K562 (cell line): Measurements from ENCODE around the gene CXCL16. TPM values are rescaled to one million over a fixed set of nuclear protein-coding genes. Genes with fewer than 3 reads are reported as not detected.
A peak's percentile ranks its signal among the peaks of the same experiment; 100 is the strongest.
"Not testable (repeated sequence)": the region's sequence is repeated elsewhere in the genome, so short reads cannot be mapped to it uniquely, and the experiment has no call there.

Experiments used
- ATAC-seq: fragments of 200-7000 bp; cut with Tn5 transposase; 3 replicates; pipeline ENCODE4 v1.9.1; 2020; ENCODE audit warnings: moderate library complexity
- BruUV-seq: library from RNA; stranded (reverse); fragments of 400-500 nt; replicated peaks from 2 replicates; lab custom pipeline; 2021; lab: Mats Ljungman, UMichigan
- CTCF ChIA-PET: fragments of 300-600 bp; formaldehyde crosslinking; extraction: SDS; loops from one replicate; lab custom pipeline; 2021; ENCODE audit warnings: low intra/inter-chr PET ratio; lab: Yijun Ruan, JAX
- POLR2A ChIA-PET: fragments of 300-600, 350-650 bp; sonication (Branson Sonifier 250); formaldehyde crosslinking; extraction: SDS; loops from one replicate; lab custom pipeline; 2021; ENCODE audit warnings: antibody characterized with exemption, inconsistent platforms; lab: Yijun Ruan, JAX
- DNase-seq, 4 experiments: peaks; one replicate each; pipeline versions ENCODE4 v3.0.0 to v3.0.0-alpha.2; 2011 to 2018; ENCODE audit warnings: low spot score in 3 of 4, mixed read lengths in 3 of 4; ENCODE audit errors: extremely low read depth in 1 of 4
- FAIRE-seq: peaks from 2 replicates; lab custom pipeline; 2011; peaks lifted over from hg19 to GRCh38; lab: Jason Lieb, UNC
- H2AFZ ChIP-seq: 2 replicates; pipeline ENCODE4 v1.6.0; 2011; ENCODE audit warnings: low read depth, low read length, control low read depth, inconsistent platforms
- H3K27ac ChIP-seq: fragments of 200-600 bp; 3 replicates; pipeline ENCODE4 v1.8.0; 2011; ENCODE audit warnings: low read depth, mild to moderate bottlenecking, control low read depth, inconsistent platforms, low read length, moderate library complexity, mixed read lengths; ENCODE audit errors: extremely low read depth
- H3K27me3 ChIP-seq, 2 experiments: fragments of 300-600 bp in 1 of 2; 2 replicates in 1 of 2; 3 replicates in 1 of 2; pipeline versions ENCODE4 v1.6.0 to v1.8.0; 2011; ENCODE audit warnings: inconsistent platforms in 2 of 2, low read length in 2 of 2, mild to moderate bottlenecking in 1 of 2, mixed read lengths in 1 of 2, moderate library complexity in 1 of 2; ENCODE audit not compliant: control insufficient read depth in 2 of 2, insufficient read depth in 2 of 2
- H3K36me3 ChIP-seq: fragments of 300-600 bp; 3 replicates; pipeline ENCODE4 v1.8.0; 2011; ENCODE audit warnings: mild to moderate bottlenecking, low read length, inconsistent platforms; ENCODE audit not compliant: control insufficient read depth, insufficient read depth
- H3K4me1 ChIP-seq, 2 experiments: fragments of 200-600 bp in 1 of 2; replicated peaks in 1 of 2; 2 replicates in 1 of 2; 3 replicates in 1 of 2; pipeline versions ENCODE4 v1.5.1 to v1.8.0; 2011; ENCODE audit warnings: inconsistent platforms in 2 of 2, low read length in 2 of 2, mild to moderate bottlenecking in 1 of 2, mixed read lengths in 1 of 2, moderate library complexity in 1 of 2; ENCODE audit not compliant: control insufficient read depth in 2 of 2, insufficient read depth in 2 of 2
- H3K4me2 ChIP-seq: 2 replicates; pipeline ENCODE4 v1.6.1; 2011; ENCODE audit warnings: low read length, control low read depth, inconsistent platforms, mixed read lengths; ENCODE audit not compliant: insufficient read depth
- H3K4me3 ChIP-seq: fragments of 200-600 bp; sonication (generic), shearing (Covaris generic); 2 replicates; pipeline ENCODE4 v1.5.1; 2016; ENCODE audit warnings: control low read depth, inconsistent platforms
- H3K79me2 ChIP-seq: fragments of 200-600 bp; 3 replicates; pipeline ENCODE4 v1.8.0; 2011; ENCODE audit warnings: low read length, inconsistent platforms; ENCODE audit not compliant: control insufficient read depth, insufficient read depth
- H3K9ac ChIP-seq, 2 experiments: 2 replicates each; pipeline versions ENCODE4 v1.6.0 to v1.6.1; 2011; ENCODE audit warnings: low read depth in 2 of 2, low read length in 2 of 2, control low read depth in 1 of 2, inconsistent platforms in 1 of 2, mild to moderate bottlenecking in 1 of 2, mixed read lengths in 1 of 2; ENCODE audit not compliant: insufficient read depth in 1 of 2
- H3K9me1 ChIP-seq: one replicate; pipeline ENCODE4 v1.6.0; 2011; ENCODE audit warnings: inconsistent platforms, mild to moderate bottlenecking, low read length, moderate library complexity; ENCODE audit not compliant: control insufficient read depth, insufficient read depth
- H3K9me3 ChIP-seq: replicated peaks from 2 replicates; pipeline ENCODE4 v1.5.1; 2011; ENCODE audit warnings: low read depth, low read length, inconsistent platforms; ENCODE audit not compliant: control insufficient read depth, insufficient read depth
- H4K20me1 ChIP-seq: replicated peaks from 2 replicates; pipeline ENCODE4 v1.6.1; 2011; ENCODE audit warnings: low read length, inconsistent platforms, mixed read lengths; ENCODE audit not compliant: control insufficient read depth, insufficient read depth
- CTCF ChIP-seq, 3 experiments: IDR thresholded peaks in 2 of 3; conservative IDR thresholded peaks in 1 of 3; 2 replicates each; pipeline ENCODE4 v1.5.1; 2011 to 2012; ENCODE audit warnings: low read length in 3 of 3, mild to moderate bottlenecking in 3 of 3, control low read depth in 2 of 3, improper control_type of control experiment in 1 of 3, inconsistent platforms in 1 of 3, low read depth in 1 of 3, mixed read lengths in 1 of 3, moderate library complexity in 1 of 3; ENCODE audit not compliant: insufficient read depth in 2 of 3
- RAD21 ChIP-seq, 2 experiments: fragments of 250-450 bp in 1 of 2; fragments of 450-650 bp in 1 of 2; sonication (Bioruptor Pico) in 1 of 2; formaldehyde crosslinking in 1 of 2; IDR thresholded peaks in 1 of 2; conservative IDR thresholded peaks in 1 of 2; 2 replicates each; pipeline versions ENCODE4 v1.4.0 to v1.8.0; 2020 to 2022; ENCODE audit warnings: mild to moderate bottlenecking in 2 of 2, moderate library complexity in 1 of 2
- SRF ChIP-seq, 2 experiments: fragments of 250-450, 450-650 bp in 1 of 2; sonication (Bioruptor Pico) in 1 of 2; sonication (generic) in 1 of 2; formaldehyde crosslinking; IDR thresholded peaks; 2 replicates each; pipeline versions ENCODE4 v1.5.0 to v1.5.1; 2020 to 2022; ENCODE audit warnings: mild to moderate bottlenecking in 1 of 2, missing genetic modification reagents in 1 of 2
- WGBS: fragments of 100-300 bp; shearing (Covaris generic); methylation state at CpG from one replicate; pipeline ENCODE4 v1.1.6; 2016; ENCODE audit warnings: low coverage, mixed read lengths; ENCODE audit not compliant: insufficient coverage; ENCODE audit errors: missing lambda C conversion rate; 5-methylcytosine and 5-hydroxymethylcytosine counted together
- in situ Hi-C: fragments of 300-500 bp; cut with MboI; formaldehyde crosslinking; loops from 4 replicates; pipeline ENCODE4 v1.15.0; 2018; ENCODE audit warnings: inconsistent platforms, mixed read lengths
- intact Hi-C: fragments of 100-400 bp; cut with micrococcal nuclease; formaldehyde crosslinking; loops from 2 replicates; pipeline ENCODE4 v1.14.2; 2022
- polyA plus RNA-seq, 8 experiments: library from polyadenylated mRNA; depleted of rRNA in 4 of 8; stranded (reverse) in 5 of 8; unstranded in 3 of 8; fragments of >200 nt; fragmentation: Nextera tagmentation in 2 of 8; fragmentation: Illumina TruSeq in 1 of 8; extraction: Ambion mirVana in 2 of 8; extraction: Trizol in 1 of 8; gene quantifications; 2 replicates each; pipeline versions ENCODE4 v1.2.1 to v1.2.3, GENCODE V29; 2011 to 2014; ENCODE audit warnings: inconsistent platforms in 1 of 8, missing spikeins in 1 of 8
- total RNA-seq, 7 experiments: library from RNA; depleted of rRNA in 6 of 7; stranded (reverse); fragments of >200 nt in 6 of 7; fragmentation: Illumina TruSeq in 2 of 7; extraction: Trizol in 2 of 7; gene quantifications; 2 replicates each; pipeline versions ENCODE4 v1.2.1 to v1.2.3, GENCODE V29; 2011 to 2021; ENCODE audit warnings: low replicate concordance in 1 of 7

The CXCL16 gene
- total and polyA plus RNA-seq, 9 of the 15 experiments (the other 6 are each of a cell fraction or from before 2014, with no cell fraction given), result 0.05 to 0.68 (median 0.22) TPM; not detected in 2

- ChIA-PET CTCF (interaction anchor here (0.9 kb wide), 1 partner anchor 500 kb away, joined by 4 read pairs; no protein-coding TSS in a partner anchor), POLR2A (interaction anchor here (0.6 kb wide), 1 partner anchor 116 kb away, joined by 3 read pairs; no protein-coding TSS in a partner anchor)
- H3K9ac ChIP-seq, result not testable (repeated sequence)
Measured at GRCh38 chr17:4699401-4700056, 40.2 kb downstream of the CXCL16 start.

More at GRCh38 chr17:4699401-4700056, 40.2 kb downstream of the CXCL16 start:
- Histone ChIP-seq H3K79me2 (peaks cover 76% of the 10 kb centered on the region), H3K36me3 (peaks cover 41% of the 10 kb centered on the region)
- H3K27me3 ChIP-seq, H3K4me3 ChIP-seq, H3K4me1 ChIP-seq, H3K9me3 ChIP-seq, in situ Hi-C loops, ATAC-seq, H3K4me2 ChIP-seq, BruUV-seq, H3K9me1 ChIP-seq, H4K20me1 ChIP-seq, FAIRE-seq, DNase-seq, H2AFZ ChIP-seq, H3K27ac ChIP-seq: not testable (repeated sequence)
- peak; percentile 16 to 33; a peak in 3 of 4 replicates for TF ChIP-seq RAD21 (CRISPR knock-in tag; conservative IDR thresholded peaks at IDR 0.05 in 1 of 2, IDR thresholded peaks at IDR 0.05 in 1 of 2)
- peak in 1 of 2 experiments; percentile 88; a peak in 2 of 4 replicates for TF ChIP-seq SRF (CRISPR knock-in tag; IDR thresholded peaks at IDR 0.05)
- peak in 1 of 3 experiments; percentile 30; a peak in 1 of 6 replicates for TF ChIP-seq CTCF (IDR thresholded peaks at IDR 0.05 in 2 of 3, conservative IDR thresholded peaks at IDR 0.05 in 1 of 3; ENCODE audit: insufficient read depth in 2 of 3, low read depth in 1 of 3, low read length in 3 of 3)
- intact Hi-C loops, result loop anchor here (10.0 kb wide), 2 partner anchors 75 to 135 kb away; partner anchors contain the start of gene GGT6
- WGBS, result 78% methylated on average over 7 of the region's 13 CpGs
